Sigmoid colon (tissue), 4 donors: ENCODE results near the gene SLC9A9.

Experiments
- EP300 ChIP-seq, 4 donors: sonication (generic); formaldehyde crosslinking; IDR thresholded peaks; one replicate each; pipeline ENCODE4 v1.6.1; 2017; ENCODE audit warnings: antibody characterized with exemption in 4 of 4
- POLR2A ChIP-seq, 2 donors: fragments of 450-650 bp; IDR thresholded peaks; one replicate each; pipeline ENCODE4 v1.6.1; 2016; ENCODE audit warnings: antibody characterized with exemption in 2 of 2, mild to moderate bottlenecking in 2 of 2, moderate library complexity in 2 of 2

DNA sequence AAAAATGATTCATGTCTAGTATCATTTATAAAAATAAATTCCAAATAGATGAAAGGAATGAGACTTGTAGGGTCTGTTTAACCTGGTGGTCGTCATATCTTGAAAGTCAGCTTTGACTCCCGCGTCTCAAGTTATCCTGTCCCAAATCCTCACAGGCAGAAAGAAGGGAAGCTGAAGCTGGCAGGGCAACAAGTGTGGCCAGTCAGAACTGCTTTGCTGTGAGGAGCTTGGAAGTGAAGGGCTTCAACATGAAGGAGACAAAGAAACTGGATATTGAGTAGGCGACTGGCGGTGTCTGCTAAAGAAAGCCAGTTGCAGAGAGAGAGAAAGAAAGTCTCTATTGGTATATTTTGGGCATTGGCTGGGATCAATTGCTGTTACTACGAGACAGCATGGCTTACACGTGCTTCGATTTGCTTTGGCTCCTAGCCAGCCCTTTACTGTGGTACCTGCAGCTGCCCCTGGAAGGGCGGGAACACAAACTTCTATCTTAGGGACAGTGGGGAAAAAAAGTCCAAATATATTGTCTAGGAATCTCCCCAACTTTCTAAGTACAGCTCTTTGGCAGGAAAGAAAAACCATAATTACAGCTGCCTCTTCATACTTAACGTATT, 621.5 kb downstream of the SLC9A9 start:
- TF ChIP-seq EP300 (IDR thresholded peaks at IDR 0.05) (no peak), POLR2A (IDR thresholded peaks at IDR 0.05) (no peak)
